Measurements from ENCODE around the gene ITGA3.

- no peak for TF ChIP-seq ZNF274 (CRISPR knock-in tag; IDR thresholded peaks at IDR 0.05)
- no peak for TF ChIP-seq ZNF619 (CRISPR knock-in tag; IDR thresholded peaks at IDR 0.05)
- TF ChIP-seq, protein P1, sequence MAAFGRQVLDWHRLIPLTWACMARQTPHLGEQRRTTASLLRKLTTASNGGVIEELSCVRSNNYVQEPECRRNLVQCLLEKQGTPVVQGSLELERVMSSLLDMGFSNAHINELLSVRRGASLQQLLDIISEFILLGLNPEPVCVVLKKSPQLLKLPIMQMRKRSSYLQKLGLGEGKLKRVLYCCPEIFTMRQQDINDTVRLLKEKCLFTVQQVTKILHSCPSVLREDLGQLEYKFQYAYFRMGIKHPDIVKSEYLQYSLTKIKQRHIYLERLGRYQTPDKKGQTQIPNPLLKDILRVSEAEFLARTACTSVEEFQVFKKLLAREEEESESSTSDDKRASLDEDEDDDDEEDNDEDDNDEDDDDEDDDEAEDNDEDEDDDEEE (CRISPR knock-in tag; IDR thresholded peaks at IDR 0.05) = no peak
- TF ChIP-seq, protein P2, sequence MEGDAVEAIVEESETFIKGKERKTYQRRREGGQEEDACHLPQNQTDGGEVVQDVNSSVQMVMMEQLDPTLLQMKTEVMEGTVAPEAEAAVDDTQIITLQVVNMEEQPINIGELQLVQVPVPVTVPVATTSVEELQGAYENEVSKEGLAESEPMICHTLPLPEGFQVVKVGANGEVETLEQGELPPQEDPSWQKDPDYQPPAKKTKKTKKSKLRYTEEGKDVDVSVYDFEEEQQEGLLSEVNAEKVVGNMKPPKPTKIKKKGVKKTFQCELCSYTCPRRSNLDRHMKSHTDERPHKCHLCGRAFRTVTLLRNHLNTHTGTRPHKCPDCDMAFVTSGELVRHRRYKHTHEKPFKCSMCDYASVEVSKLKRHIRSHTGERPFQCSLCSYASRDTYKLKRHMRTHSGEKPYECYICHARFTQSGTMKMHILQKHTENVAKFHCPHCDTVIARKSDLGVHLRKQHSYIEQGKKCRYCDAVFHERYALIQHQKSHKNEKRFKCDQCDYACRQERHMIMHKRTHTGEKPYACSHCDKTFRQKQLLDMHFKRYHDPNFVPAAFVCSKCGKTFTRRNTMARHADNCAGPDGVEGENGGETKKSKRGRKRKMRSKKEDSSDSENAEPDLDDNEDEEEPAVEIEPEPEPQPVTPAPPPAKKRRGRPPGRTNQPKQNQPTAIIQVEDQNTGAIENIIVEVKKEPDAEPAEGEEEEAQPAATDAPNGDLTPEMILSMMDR (CRISPR knock-in tag; IDR thresholded peaks at IDR 0.05) = peak; percentile 33
- no peak for TF ChIP-seq NFYB (CRISPR knock-in tag; IDR thresholded peaks at IDR 0.05)
- TF ChIP-seq MYNN (CRISPR knock-in tag; IDR thresholded peaks at IDR 0.05; ENCODE audit: low read depth) = no peak
- TF ChIP-seq PATZ1 (CRISPR knock-in tag; IDR thresholded peaks at IDR 0.05) = peak; percentile 67
- no peak for TF ChIP-seq SUZ12 (IDR thresholded peaks at IDR 0.05; ENCODE audit: low read depth, low read length)
- TF ChIP-seq, protein P3, sequence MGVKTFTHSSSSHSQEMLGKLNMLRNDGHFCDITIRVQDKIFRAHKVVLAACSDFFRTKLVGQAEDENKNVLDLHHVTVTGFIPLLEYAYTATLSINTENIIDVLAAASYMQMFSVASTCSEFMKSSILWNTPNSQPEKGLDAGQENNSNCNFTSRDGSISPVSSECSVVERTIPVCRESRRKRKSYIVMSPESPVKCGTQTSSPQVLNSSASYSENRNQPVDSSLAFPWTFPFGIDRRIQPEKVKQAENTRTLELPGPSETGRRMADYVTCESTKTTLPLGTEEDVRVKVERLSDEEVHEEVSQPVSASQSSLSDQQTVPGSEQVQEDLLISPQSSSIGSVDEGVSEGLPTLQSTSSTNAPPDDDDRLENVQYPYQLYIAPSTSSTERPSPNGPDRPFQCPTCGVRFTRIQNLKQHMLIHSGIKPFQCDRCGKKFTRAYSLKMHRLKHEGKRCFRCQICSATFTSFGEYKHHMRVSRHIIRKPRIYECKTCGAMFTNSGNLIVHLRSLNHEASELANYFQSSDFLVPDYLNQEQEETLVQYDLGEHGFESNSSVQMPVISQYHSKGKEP (CRISPR knock-in tag; IDR thresholded peaks at IDR 0.05) = no peak
- no peak for TF ChIP-seq ZNF430 (CRISPR knock-in tag; IDR thresholded peaks at IDR 0.05)
- no peak for TF ChIP-seq RXRB (CRISPR knock-in tag; IDR thresholded peaks at IDR 0.05; ENCODE audit: borderline replicate concordance)
- TF ChIP-seq ZNF24 (IDR thresholded peaks at IDR 0.05) = no peak
- TF ChIP-seq BRCA1 (CRISPR knock-in tag; IDR thresholded peaks at IDR 0.05) = no peak
These were observed 74.0 kb downstream of the ITGA3 start, which contains the start of gene SAMD14 for GRCh38 chr17:50129728-50130558.
